ENCODE data around the gene LARGE1. TPM values are rescaled to one million over a fixed set of nuclear protein-coding genes. Genes with fewer than 3 reads are reported as not detected.

Gene LARGE1
- total RNA-seq, 6 experiments from 2014 or later, result 12.2 to 28.3 (median 15.2) TPM

- Histone ChIP-seq H3K4me3 (no peak overlapping the region), H3K4me1 (peaks cover 0 to 11% (median 0%) of the 10 kb centered on the region in 4 donors), H3K9me3 (no peaks in the 10 kb centered on the region), H3K27me3 (no peaks in the 10 kb centered on the region), H3K36me3 (no peaks in the 10 kb centered on the region), H3K27ac (no peak overlapping the region)
- intact Hi-C loops (cut with DNase I), result no loop called here
- ATAC-seq (no peak), DNase-seq (no peak)
- no peak for TF ChIP-seq CTCF (IDR thresholded peaks at IDR 0.05)
- TF ChIP-seq POLR2A (IDR thresholded peaks at IDR 0.05), result no peak
- WGBS (ENCODE audit: insufficient coverage, low coverage, low lambda C conversion rate, missing lambda C conversion rate), result 88% methylated on average over 7 of the region's 8 CpGs
These were observed 266.7 kb downstream of the LARGE1 start for GRCh38 chr22:33653532-33654063.

- DNase-seq (no peak), ATAC-seq (no peak)
- 69% methylated on average over 5 of the region's 5 CpGs for WGBS (ENCODE audit: insufficient coverage, low coverage, low lambda C conversion rate, missing lambda C conversion rate)
- H3K4me1 ChIP-seq, result peaks cover 0 to 15% (median 0%) of the 10 kb centered on the region in 4 donors
- H3K27ac ChIP-seq, result no peak overlapping the region
- no peak overlapping the region for H3K4me3 ChIP-seq
- TF ChIP-seq POLR2A (IDR thresholded peaks at IDR 0.05) (no peak), CTCF (IDR thresholded peaks at IDR 0.05) (no peak)
- no peaks in the 10 kb centered on the region for H3K27me3 ChIP-seq
- no peaks in the 10 kb centered on the region for H3K9me3 ChIP-seq
- no peaks in the 10 kb centered on the region for H3K36me3 ChIP-seq
- intact Hi-C loops (cut with DNase I), result no loop called here
These were observed 267.7 kb downstream of the LARGE1 start for GRCh38 chr22:33652615-33653014.

- TF ChIP-seq POLR2A (IDR thresholded peaks at IDR 0.05) (no peak), CTCF (IDR thresholded peaks at IDR 0.05) (no peak)
- H3K4me1 ChIP-seq, result peaks cover 0 to 6% (median 0%) of the 10 kb centered on the region in 4 donors
- no peak overlapping the region for H3K27ac ChIP-seq
- H3K4me3 ChIP-seq, result no peak overlapping the region
- DNase-seq (peak in 1 of 3 donors; percentile 46), ATAC-seq (no peak)
- H3K27me3 ChIP-seq, result no peaks in the 10 kb centered on the region
- WGBS (ENCODE audit: insufficient coverage, low coverage, low lambda C conversion rate, missing lambda C conversion rate), result no CpG with 5 or more reads among the region's 22 CpGs
- no peaks in the 10 kb centered on the region for H3K9me3 ChIP-seq
- H3K36me3 ChIP-seq, result no peaks in the 10 kb centered on the region
- intact Hi-C loops (cut with DNase I), result no loop called here
These were observed 270.0 kb downstream of the LARGE1 start for GRCh38 chr22:33650244-33650643.

- Histone ChIP-seq H3K36me3 (no peaks in the 10 kb centered on the region), H3K27ac (no peak overlapping the region), H3K9me3 (no peaks in the 10 kb centered on the region), H3K4me3 (no peak overlapping the region), H3K4me1 (peaks cover 0 to 6% (median 0%) of the 10 kb centered on the region in 4 donors), H3K27me3 (no peaks in the 10 kb centered on the region)
- intact Hi-C loops (cut with DNase I), result no loop called here
- DNase-seq, result peak in 1 of 3 donors; percentile 49
- ATAC-seq, result peak; percentile 39 to 78 (median 56)
- TF ChIP-seq CTCF (IDR thresholded peaks at IDR 0.05), result no peak
- WGBS (ENCODE audit: insufficient coverage, low coverage, low lambda C conversion rate, missing lambda C conversion rate), result 28% methylated on average over 3 of the region's 3 CpGs
These were observed 271.8 kb downstream of the LARGE1 start for GRCh38 chr22:33648478-33648877.

- Histone ChIP-seq H3K27me3 (no peaks in the 10 kb centered on the region), H3K9me3 (no peaks in the 10 kb centered on the region), H3K4me1 (no peaks in the 10 kb centered on the region), H3K36me3 (no peaks in the 10 kb centered on the region), H3K27ac (no peak overlapping the region), H3K4me3 (no peak overlapping the region)
- no peak for TF ChIP-seq POLR2A (IDR thresholded peaks at IDR 0.05)
- no peak for TF ChIP-seq CTCF (IDR thresholded peaks at IDR 0.05)
- no peak for ATAC-seq
- intact Hi-C loops (cut with DNase I), result no loop called here
- 90% methylated on average over 4 of the region's 7 CpGs for WGBS (ENCODE audit: insufficient coverage, low coverage, low lambda C conversion rate, missing lambda C conversion rate)
- no peak for DNase-seq
These were observed 279.4 kb downstream of the LARGE1 start for GRCh38 chr22:33640900-33641299.
